Activated CD4-positive, alpha-beta T cell treated with anti-CD3 and anti-CD28 coated beads for 1 hour (primary cell): ENCODE results near the gene ELMO2.

Experiments used
- DNase-seq: peaks from one replicate; pipeline ENCODE4 v3.0.0-alpha.2; 2020

The ELMO2 gene

DNA sequence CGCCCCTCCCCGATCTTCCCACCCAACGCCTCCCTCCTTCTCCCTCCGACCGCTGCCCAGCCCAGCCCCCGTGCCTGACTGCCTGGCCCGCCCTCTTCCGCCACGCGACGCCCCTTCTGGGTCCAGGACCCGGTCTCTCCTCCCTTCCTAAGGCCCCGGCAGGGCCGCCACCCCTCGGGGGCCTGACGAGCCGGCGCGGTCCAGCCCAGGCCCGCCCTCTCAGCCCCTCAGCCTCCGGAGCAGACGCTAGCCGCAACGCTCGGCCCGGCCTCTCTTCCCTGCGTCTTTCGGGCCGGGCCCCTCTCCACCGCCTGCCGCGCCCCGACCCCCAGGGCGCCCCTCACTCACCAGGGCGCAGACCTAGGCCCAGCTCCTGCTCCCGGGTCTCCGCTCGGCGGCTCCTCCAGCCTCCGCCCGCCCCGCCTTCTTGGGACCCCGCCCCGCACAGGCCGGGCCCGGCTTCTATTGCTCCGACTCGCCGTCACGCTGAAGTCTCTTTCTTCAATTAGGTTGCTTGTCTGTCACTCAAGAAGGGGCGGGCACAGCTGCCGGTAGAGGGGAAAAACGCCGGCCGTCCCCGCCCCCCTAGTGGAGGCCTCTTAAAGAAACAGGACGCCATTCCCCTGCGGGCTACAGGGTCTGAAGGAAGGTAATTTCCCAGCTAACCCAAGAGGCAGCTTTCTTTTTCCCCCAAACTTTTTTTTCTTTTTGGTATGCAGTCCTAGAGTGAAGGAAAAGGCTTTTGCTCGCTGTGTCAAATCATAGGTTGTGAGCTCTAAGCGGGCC lies at the start of gene ELMO2:
TSS of gene ELMO2 (minus strand) at position 416 of the 786 bp plus-strand sequence. CDS start 12,133 bp downstream, outside the sequence.
- DNase-seq: peak; percentile 90

DNA sequence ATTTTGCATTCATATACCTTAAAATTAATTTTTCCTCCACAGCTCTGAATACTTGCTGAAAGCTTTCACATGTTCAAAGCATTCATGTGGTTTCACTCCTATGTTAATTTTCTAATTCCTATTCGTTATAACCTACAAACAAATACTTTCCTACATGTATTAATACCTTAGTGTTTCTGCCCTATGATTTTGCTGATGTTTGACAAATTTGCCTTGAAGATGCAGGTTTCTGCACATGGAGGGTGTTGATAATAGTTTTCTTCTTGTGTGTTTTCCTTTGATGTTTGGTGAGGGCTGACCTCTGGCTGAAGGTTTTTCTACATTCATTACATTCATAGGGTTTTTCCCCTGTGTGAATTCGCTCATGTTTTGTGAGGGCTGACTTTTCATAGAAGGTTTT lies 49.3 kb upstream of the ELMO2 start:
- no peak for DNase-seq

DNA sequence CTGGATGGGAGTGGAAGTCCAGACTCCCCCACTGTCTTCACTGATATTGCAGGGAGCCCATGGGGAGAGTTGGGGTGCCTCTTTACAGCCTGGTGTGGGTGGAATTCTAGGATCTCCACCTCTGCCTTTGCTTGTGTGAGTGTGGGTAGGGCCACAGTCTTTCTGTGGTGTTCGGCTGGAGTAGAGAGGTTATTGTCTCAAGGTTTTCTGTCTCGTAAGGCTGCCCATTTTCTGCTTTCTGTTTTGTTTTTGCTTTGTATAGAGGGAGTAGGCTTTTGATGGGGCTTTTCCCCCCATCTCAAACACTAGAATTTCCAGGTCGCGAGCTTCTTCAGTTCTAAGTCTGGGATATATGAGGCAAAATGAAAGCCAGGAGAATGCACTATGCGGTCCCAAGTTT lies 40.4 kb upstream of the ELMO2 start:
- DNase-seq: no peak

DNA sequence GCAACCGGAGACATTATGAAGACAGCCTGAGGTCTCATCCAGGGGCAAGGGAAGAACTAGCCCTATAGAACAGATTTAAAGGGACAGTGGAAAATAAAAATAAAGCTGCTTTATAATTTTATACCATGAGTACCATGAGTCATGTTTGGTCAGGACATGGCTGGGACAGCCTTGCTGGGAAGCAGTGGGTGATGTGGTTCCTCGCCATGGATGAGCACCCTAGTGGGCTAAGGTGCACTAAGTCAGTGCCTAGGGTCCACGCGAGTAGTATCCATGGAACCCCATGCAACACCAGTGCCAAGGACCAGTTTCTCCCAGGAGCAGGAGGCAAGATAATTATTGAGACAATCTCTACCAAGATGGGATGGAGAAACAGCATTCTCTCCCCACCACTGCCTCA lies 33.4 kb upstream of the ELMO2 start:
- no peak for DNase-seq

GRCh38 chr20:46438156-46438750 lies 31.8 kb upstream of the ELMO2 start:
- DNase-seq: no peak

GRCh38 chr20:46435146-46435545 lies 28.7 kb upstream of the ELMO2 start:
- DNase-seq: no peak

DNA sequence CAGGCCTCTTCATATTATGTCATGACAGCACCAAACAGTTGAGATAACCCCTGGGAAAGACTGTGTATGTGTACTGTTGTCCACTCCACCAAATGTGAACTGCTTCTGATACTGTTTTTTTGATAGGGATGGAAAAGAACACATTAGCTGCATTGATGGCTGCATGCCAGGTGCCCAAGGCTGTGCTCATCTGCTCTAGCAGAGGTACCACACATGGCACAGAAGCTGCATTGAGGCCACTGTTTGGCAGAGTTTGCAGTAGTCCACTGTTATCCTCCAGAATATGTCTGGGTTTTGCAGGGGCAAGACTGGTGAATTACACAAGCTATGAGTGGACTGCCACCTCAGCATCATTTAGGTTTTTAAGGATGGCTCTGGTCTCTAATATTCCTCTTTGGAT lies 28.2 kb upstream of the ELMO2 start:
- DNase-seq: no peak

GRCh38 chr20:46433051-46433450 lies 26.6 kb upstream of the ELMO2 start:
- no peak for DNase-seq

DNA sequence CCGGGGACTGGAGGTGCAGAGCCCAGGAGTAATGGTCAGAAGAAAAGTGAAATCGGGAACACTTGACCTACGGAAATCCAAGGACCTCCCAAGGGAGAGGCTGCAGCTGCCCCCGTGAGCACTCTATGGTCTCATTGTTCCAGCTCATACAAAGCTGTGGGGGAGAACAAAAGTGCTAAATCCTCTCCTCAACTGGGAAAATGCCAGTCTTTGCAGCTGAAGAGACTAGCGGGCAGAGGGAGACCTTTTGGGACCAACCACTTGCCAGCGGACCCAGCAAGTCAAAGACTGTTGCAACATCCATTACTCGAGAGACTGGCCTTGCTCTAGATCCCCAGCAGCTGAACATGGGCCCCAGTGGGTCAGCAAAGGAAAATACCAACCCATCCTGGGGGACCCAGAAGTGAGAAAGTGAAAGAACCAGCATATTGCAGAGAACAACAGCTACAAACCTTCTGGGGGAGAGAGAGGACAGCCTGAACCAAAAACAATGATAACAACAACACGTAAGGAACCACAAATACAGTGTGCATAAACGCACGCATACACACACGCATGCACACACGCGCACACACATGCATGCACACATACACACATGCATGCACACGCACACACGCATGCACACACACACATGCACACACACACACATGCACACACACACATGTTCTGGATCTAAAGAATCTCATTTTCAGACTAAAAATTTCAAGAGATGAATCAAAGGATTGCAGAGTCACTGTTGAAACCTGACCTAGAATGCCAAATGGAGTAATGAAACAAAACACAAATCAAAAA lies 24.7 kb upstream of the ELMO2 start:
- DNase-seq: no peak

GRCh38 chr20:46427384-46427783 lies 21.0 kb upstream of the ELMO2 start:
- no peak for DNase-seq

- no peak for DNase-seq
Observed at GRCh38 chr20:46423882-46424482, 17.6 kb upstream of the ELMO2 start.

DNA sequence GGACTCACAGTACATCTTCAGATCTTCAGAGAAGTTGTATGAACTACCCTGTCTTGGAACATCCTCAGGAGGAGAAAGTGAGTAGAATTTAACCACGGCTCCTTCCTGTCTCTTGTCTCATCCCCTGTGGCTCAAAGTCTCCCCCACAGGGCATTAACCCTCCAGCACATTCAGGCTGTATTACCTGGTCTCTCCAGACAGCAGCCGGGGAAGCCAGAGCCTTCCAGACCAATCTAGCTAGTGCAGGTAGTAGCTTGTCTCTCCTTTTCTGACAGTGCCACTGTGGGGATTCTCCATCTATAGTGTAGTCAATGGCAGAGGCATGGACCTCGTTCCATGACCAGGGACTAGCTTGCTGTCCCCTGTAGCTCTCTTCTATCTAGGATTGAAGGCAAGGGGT lies 16.9 kb upstream of the ELMO2 start:
- DNase-seq: no peak

DNA sequence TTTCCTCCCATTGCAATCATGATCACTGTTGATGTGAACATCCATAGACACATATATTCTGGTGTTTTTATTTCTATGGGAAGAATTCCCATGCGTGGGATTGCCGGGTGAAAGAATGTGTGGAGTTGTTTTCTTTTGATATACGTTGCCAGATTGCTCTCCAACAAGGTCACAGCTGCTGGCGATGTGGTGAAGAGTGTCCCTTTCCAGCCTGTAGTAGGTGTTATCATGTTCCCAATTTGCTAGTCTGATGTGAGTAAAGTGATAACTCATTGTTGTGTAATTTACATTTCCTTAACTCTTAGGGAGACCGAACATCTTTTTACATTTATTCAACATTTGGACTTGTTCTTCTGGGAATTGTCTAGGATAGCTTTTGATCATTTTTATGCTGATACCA lies 14.5 kb upstream of the ELMO2 start:
- no peak for DNase-seq

DNA sequence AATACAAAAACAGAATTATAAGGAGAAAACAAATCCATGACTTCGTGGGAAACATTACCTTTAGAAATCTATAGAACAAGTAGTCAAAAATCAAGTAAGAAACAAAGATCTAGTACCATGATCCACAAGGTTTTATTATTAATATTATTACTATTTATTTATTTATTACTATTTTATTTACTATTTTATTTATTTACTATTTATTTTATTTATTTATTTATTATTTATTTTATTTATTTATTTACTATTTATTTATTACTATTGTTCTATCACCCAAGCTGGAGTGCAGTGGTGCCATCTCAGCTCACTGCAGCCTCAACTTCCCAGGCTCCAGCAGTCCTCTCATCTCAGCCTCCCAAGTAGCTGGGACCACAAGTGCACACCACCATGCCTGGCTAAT lies 13.5 kb upstream of the ELMO2 start:
- no peak for DNase-seq

GRCh38 chr20:46416839-46417238 lies 10.4 kb upstream of the ELMO2 start:
- DNase-seq: no peak

GRCh38 chr20:46416421-46416820 lies 10.0 kb upstream of the ELMO2 start:
- no peak for DNase-seq

DNA sequence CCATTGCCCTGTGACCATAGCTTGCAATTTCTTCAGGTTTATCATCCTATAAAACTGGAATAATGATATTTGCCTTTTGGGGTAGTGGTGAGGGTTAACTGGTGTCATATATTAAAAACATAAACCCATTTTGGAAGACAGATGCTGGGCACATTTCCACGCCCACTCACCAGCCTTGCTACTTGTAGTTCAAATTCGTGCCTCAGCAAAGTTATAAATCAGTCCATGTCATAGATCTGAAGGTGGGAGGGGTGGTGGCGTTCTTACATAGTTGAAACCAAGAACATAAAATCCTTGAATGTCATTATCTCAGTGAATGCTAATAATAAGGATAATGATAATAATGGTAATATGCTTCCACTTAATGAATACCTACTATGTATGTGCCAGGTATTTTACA lies 9.4 kb upstream of the ELMO2 start:
- no peak for DNase-seq

DNA sequence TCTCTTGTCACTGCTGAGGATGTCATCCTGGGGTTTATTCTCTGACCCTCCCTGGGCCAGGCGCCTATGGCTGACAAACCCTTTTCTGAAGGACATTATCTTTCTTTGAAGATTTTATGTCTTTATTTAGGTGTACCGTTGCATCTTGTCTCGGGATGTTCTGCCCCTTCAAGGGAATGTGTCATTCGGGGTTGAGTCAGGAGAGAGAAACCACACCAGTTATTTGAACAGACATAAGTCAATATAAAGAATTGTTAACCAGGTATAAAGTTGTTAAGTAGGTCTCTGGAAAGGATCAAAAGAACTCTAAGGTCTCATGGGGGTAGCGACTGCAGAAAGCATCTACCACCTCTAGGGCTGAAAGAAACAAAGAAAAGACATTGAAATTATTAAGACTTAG lies 8.2 kb upstream of the ELMO2 start:
- no peak for DNase-seq

DNA sequence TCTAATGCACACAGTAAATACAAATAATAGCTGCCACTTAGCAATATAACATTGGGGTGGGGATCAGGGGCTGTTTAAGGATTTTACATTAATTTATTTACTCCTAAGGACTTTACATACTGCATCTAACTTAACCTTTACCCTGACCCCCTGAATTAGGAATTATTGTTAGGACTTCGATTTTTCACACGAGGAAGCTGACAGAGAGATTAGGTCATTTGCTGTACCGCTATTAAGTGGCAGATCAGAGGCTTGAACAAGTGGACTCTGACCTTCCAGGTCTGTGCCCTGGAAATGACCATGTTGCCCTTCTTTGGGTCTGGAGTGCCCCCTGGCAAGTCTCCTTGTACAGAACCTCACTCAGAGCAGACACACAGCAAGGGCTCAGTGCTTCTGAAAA lies 5.2 kb upstream of the ELMO2 start:
- no peak for DNase-seq

DNA sequence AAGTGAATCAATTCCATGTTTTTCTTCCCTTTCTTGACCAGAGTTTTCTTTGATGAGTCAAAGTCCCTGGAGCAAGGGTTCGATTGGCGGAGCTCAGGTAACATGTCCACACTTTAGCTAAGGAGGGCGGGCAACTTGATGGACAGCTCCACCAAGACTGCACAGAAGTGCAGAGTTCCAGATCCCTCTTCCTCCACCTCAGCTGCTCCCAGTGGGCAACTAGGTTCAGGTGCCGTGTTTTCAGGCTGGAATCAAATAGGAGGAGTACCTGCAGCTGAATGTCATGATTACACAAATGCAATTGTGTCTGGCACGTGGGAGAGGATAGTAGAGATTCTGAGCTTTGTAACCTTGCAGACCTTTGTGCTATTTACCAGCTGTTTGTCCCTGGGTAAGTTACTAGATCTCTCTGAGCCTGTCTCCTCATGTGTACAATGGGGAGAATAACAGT lies 1.9 kb upstream of the ELMO2 start:
- DNase-seq: no peak

DNA sequence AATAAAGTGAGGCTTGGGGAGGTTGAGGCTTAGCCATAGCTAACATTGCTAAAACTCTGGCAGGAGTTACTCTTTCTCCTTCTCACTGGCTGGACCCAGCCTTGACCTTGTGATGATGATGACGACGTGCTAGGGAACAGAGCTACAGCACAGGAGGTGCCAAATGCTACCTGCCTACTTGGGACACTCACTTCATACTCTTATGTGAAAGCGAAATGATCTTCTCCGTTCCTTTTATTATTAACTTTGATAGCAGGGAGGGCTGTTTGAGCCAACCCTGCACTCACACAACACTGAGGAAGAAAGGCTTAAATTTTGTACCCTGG lies 1.2 kb upstream of the ELMO2 start:
- no peak for DNase-seq

DNA sequence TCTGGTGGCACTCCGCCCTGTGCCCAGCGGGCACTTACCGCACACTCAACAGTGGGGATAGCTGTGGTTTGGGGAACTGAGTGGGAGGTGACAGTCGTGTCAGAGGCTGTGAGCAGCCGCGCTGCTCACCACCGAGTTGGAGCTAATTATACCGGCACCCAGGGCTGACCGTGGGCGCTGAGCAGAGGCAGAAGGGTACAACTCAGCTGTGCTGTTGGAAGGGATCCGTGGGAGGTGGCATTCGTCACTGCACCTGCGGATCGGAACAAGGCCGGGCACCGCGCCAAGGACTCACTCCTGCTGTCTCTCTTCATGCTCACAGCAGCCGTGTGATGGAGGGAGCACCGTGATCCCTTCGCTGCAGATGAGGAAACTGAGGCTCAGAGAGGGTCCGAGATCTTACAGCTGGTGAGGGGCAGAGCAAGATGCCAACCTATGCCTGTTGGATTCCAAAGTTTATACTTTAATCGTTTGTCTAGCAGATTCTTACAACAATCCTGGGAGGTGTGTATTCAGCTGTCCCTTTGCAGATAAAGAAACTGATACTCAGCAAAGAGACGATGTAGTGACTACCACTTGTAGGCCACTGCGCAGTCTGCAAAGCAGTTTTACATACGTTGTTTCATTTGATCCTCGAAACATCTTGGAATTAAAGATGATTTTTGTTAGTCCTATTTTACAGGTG lies 713 bp upstream of the ELMO2 start:
- peak; percentile 81 for DNase-seq

- no peak for DNase-seq
Observed at GRCh38 chr20:46402331-46402811, 4.0 kb downstream of the ELMO2 start.
